HG03108 (cell line): ENCODE data around the gene OGFOD3.
A peak's percentile ranks its signal among the peaks of the same experiment; 100 is the strongest.
"Not testable (repeated sequence)": the region's sequence is repeated elsewhere in the genome, so short reads cannot be mapped to it uniquely, and the experiment has no call there.

Source experiments
- ATAC-seq: cut with Tn5 transposase; IDR thresholded peaks from one replicate; pipeline ENCODE4 v1.9.1; 2021; ENCODE audit warnings: moderate library complexity; ENCODE audit not compliant: unreplicated experiment

The OGFOD3 gene

DNA sequence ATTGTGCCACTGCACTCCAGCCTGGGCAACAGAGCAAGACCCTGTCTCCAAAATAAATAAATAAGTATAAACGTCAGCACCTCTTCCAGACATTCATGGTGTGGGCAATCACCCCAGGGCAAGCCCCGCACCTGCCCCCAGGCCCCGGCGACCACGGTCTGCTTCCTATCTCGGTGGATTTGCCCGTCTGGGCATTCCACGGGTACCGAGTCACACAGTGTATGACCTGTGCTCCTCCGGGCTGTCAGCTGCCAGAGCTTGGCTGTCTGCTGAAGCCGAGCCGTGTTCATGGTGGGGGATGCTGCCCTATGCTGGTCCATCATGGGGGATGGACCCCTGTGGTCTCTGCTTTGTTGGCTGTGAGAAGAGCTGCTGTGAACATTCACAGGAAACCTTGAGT lies 16.7 kb upstream of the OGFOD3 start:
- no peak for ATAC-seq

DNA sequence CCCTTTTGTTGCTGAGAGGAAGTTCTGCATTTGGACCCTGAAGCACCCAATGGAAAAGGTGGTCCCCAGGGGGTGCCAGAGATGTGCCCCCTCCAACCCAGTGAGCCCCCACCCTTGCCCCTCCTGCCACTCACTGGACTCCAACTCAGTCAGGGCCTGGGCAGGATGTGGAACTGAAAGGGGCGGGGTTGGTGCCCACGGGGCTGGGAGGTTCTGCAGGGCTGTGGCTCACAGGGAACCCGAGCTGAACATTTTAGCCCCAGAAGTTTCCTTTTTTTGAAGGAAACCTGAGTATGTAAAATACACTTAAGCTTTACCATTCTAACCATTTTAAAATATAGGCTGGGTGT lies 15.8 kb upstream of the OGFOD3 start:
- peak; percentile 58 for ATAC-seq

DNA sequence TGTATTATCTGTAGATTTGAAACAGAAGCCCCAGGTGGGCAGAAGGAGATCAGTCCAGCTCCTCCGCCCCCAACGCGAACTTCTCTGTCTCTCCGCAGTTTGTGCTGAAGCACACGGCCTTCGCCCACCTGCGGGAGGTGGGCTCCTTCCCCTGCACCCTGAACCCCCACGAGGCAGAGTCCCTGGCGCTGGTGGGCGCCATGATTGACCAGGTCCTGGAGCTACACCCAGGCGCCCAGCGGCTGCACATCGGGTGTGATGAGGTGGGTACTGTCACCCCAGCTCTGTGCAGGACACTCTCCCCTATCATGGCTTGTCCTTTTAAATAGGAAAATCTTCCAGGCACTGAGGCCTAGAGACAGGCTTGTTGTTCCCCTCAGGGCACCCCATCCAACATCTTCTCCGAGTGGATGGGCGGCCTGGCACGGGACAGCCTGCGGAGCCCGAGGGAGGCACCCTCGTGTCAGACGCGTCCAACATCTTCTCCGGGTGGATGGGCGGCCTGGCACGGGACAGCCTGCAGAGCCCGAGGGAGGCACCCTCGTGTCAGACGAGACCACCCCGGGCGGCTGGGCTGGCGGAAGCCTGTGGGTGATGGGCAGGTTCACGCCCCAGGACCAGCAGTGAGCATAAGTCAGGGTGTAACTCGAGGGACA lies 15.3 kb upstream of the OGFOD3 start:
- ATAC-seq = no peak

DNA sequence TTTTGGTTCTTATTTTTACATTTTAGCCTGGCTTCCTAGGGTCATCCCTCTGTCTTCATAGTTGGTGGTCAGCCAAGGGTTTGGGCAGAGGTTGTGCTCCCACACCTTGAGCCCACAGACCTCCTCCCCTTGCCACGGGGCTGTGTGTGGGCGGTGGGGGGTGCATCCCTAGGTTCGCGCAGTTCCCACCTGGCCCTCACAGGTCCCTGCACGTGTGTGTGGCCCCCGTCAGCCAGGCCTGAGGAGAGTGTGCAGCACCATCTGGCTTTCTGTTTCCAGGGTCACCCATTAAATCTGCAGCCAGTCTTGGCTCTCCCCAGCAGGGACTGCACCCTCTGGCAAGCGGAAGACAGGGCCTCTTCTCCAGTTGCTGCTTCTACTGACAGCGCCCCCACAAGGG lies 13.6 kb upstream of the OGFOD3 start:
- no peak for ATAC-seq

DNA sequence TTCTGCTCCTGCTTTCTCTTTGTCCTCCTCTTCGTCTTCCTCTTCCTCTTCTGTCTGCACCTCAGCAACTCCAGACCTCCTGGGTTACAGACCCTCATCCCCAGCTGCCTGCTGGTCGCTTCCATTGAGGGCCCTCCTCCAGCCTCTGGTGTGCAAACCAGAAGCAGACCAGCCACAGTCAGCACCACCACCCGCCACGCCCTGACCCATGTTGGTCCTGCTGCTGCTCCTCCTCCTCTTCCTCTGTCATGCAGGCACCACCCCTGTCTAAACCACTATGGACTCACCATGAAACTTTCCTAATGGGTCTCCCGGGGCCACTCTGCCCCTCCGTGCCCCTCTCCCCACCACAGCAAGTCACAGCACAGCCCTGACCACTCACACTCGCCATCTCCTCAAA lies 11.4 kb upstream of the OGFOD3 start:
- ATAC-seq = no peak

DNA sequence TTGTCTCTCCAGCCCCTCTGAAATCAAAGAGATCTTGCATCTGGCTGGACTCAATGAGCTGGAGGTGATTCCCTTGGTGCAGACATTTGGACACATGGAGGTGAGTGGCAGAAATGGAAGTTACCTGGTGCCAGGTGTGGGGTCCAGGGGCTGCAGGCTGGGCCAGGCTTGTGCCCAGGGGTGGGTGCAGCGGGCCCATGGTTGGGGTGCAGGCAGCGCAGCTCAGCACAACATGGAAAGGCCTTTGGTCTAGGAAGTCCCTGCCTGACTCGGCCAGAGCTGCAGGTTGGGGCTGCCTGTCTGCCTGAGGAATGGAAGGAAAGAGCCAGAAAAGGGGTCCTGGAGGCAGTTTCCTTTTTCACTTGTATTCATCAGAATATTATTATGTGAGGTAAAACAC lies 10.2 kb upstream of the OGFOD3 start:
- no peak for ATAC-seq

DNA sequence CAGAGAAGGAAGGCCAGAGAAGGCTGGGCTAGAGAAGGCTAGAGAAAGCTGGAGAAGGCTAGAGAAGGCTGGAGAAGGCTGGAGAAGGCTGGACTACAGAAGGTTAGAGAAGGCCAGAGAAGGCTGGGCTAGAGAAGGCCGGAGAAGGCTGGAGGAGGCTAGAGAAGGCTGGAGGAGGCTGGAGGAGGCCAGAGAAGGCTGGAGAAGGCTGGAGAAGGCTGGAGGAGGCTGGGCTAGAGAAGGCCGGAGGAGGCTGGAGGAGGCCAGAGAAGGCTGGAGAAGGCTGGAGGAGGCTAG lies 6.4 kb upstream of the OGFOD3 start:
- no peak for ATAC-seq

DNA sequence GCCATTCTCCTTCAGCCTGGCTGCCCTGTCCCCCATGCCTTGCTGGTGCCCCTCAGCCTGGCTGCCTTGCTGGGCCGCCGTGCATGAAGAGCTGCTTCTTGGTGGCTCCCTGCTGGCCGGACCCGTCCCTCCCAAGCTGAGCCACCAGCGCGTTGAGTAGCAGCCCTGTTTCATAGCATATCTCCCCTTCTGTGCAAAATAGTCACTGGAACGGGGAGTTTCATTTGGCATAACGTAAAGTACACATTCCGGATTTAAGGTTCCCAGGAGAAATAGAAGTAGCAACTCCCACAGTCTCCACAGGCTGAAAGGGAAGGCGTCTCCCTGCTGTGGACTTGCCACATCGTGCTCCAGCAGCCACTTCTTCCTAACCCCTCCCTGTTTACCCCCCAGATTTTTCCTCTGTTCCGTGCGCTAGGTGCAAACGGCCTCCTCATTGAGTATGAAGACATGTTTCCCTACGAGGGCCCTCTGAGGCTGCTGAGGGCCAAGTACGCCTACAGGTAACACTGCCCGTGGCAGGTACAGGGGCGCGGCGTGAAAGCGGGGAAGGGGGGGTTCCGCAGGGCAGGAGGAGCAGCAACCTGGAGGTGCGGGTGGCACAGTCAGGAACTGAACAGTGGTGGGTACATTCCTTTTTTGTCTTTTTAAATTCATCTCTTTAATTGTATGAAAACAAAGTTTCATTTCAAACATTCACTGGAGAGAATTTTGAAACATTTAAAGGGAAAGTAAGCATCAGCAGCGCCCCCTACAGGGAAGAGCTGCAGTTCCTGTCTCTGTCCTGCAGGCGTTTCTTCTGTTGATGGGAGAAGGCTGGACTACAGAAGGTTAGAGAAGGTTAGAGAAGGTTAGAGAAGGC lies 5.8 kb upstream of the OGFOD3 start:
- no peak for ATAC-seq

DNA sequence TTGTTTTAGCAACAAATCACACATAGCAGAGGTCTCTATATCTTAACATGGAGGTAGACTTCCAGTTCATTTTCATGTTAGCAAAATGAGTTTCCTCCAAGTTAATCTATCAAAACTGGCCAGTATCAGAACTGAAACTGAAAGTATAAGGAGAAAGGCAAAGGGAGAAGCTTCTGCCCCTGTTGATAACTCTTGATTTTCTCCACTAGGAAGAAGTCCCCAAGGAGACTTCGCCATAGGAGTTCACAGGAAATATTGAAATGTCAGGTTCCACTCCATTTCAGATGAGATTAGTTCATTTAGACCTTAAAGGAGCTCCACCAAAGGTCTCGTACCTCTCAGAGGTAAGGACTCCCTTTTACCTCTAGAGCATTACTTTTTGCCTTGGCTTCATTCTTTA lies 1.2 kb upstream of the OGFOD3 start:
- ATAC-seq = no peak

DNA sequence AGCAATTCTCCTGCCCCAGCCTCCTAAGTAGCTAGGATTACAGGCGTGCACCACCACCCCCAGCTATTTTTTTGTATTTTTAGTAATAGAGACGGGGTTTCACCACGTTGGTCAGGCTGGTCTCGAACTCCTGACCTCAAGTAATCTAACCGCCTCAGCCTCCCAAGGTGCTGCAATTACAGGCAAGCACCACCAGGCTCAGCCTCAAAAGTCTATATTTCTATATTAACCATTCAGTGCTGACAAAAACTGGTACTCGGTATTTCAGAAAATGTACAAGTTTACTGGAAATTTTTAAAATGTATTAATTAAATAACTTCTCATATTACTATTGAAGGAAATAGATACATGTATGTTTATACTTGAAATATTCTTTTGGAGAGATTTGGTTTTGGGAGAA lies 1.6 kb downstream of the OGFOD3 start:
- no peak for ATAC-seq

DNA sequence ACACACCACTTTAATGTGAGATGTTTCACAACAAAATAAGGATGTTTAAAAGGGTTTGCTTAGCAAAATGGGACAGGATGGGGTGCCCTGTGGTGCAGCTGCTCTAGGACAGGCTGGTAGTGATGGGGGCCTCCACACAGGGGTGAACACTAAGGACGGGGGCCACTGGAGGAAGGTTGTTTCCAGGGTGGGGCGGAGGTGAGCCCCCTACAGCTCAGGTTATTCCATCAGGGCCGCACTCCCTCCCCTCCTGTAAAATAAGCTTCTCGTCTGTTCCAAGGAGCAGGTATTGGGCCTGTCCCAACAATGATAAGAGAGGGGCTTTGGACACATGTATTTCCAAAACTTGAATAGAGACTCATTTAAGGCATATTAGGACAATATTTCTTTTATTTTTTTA lies 2.1 kb downstream of the OGFOD3 start:
- ATAC-seq = no peak

DNA sequence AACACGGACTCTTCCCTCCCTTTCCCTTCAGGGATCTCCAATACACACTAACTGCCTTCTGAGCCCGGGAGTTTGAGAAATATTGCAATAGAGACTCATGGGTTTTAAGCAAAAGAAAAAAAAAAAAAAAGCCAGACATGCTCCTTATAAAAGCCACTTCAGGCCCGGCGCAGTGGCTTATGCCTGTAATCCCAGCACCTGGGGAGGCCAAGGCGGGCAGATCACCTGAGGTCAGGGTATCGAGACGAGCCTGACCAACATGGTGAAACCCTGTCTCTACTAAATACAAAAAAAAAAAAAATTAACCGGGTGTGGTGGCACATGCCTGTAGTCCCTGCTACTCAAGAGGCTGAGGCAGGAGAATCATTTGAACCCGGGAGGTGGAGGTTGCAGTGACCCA lies 2.6 kb downstream of the OGFOD3 start:
- no peak for ATAC-seq

DNA sequence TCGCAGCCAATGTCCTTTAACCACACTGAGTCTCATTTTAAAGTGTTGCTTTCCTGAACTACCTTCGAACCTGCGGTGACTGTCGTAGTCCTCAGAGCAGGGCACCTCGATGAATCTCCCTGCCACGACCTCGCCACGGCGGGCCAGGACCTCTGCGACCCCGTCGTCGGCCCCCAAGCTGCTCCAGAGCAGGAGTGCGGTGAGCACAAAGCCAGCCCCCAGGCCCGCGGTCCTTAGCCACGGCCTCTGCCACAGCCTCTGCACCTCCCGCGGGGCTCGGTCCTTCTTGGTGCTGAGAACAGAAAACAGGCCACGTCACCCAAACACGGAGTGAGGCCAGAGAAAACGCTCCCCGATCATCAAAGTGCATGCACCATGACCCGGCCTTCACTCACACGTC lies 3.0 kb downstream of the OGFOD3 start:
- no peak for ATAC-seq

DNA sequence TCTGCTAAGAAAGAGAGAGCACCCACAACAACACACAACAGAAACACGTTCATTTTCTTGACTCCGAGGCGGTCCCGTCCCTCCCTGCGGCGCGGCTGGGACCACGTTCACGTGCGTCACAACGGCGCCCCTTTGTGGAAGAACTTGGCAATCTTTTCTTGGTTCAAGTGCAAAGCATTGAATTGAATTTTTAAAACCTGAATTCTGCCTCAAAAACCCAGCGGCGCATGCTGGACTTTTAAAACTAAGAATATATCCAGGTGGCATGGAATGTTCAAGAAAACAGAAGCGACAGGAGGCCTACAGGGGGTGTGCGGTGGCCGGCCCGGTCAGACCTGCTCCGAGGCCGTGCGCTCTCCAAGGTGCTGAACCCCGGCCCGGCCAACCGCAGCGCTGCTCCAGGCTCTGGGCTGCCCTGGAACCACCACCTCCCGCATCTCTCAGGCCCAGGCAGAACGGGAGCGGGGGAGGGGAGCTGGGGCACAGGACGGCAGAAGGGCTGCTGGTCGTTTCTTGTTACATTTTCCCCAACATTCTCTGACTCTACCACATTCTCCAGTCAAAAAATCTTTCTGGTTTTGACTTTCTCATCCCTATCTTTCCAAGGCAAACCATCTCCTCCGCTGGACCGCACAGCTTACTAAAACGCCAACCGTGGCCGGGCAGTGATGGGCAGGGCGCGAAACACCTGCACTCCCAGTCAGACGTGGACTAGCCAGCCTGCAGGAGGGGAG lies 3.7 kb downstream of the OGFOD3 start:
- ATAC-seq = no peak

DNA sequence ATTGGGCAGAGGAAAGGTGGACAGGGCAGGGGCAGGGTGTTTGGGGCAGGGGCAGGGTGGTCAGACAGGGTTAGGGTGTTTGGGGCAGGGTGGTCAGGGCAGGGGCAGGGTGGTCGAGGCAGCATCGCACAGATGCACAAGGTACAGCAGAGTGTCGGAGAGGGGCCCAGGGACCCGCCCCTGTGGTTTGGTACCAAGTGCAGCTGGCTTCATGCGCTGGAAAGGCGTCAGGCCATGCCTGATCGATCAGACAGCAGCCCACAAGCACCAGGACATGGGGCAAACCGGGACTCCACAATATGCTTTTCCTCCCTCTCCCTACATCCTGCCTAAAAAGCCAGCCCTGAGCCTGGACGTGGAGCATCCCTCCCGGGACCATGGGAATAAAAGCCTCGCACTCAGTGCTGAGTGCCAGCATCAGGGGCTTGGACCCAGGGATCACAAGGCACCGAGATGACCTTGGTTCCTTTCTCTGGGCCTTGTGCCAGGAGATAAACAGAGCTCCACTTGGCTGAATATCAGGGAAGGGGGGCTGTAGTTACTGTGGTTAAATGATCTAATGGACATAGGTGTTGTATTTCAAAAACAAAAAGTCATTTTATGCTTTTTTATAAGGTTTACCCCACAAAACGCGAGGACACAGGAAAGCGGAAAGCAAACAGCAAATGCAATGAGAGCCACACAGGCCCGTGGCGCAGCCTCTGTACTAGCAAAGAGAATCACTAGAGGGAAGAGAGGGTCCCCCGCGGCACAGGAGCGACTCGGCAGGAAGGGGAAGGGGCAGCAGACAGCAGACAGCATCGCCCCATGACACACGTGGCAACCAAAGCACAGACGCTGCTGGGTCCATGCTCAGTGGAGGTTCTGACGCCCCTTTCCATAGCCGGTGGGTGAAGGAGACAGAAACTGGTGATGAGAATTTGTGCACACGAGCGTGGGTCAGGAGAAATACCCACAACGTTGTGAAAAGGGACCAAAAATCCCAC lies 5.6 kb downstream of the OGFOD3 start:
- ATAC-seq = no peak

DNA sequence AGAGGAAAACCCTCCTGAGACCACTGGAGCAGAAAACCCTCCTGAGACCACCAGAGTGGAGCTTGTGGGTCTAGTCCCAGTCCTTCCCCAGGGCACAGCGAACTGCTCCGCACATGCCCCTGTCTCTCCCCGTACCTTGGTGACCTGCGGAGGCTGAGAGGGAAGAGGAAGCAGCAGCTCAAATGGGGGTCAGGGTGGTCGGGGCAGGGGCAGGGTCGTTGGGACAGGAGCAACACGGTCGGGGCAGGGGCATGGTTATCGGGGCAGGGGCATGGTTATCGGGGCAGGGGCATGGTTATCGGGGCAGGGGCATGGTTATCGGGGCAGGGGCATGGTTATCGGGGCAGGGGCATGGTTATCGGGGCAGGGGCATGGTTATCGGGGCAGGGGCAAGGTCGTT lies 6.3 kb downstream of the OGFOD3 start:
- ATAC-seq = not testable (repeated sequence)

DNA sequence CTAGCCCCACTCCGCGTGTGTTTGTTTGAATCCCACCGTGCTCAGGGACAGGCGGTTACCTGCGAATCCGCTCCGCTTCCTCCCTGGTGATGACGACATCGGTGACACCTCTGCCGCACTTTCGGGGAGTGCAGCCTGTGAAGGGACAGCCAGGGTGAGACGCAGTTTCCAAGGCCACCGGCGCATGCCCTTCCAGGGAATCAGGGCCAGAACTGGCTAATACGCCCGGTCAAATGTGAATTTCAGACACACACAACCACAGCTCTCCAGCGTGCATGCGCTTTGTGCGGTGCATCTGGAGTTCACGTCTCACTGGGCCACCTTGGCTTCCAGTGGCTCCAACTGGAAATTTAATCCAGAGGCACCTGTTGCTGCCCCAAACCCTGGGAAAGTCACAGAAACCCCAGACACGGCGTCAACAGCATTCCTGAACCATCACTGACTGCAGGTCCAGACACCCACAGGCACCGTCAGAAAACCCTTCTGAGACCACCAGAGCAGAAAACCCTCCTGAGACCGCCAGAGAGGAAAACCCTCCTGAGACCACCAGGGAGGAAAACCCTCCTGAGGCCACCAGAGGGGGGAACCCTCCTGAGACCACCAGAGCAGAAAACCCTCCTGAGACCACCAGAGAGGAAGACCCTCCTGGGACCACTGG lies 6.9 kb downstream of the OGFOD3 start:
- ATAC-seq = no peak

DNA sequence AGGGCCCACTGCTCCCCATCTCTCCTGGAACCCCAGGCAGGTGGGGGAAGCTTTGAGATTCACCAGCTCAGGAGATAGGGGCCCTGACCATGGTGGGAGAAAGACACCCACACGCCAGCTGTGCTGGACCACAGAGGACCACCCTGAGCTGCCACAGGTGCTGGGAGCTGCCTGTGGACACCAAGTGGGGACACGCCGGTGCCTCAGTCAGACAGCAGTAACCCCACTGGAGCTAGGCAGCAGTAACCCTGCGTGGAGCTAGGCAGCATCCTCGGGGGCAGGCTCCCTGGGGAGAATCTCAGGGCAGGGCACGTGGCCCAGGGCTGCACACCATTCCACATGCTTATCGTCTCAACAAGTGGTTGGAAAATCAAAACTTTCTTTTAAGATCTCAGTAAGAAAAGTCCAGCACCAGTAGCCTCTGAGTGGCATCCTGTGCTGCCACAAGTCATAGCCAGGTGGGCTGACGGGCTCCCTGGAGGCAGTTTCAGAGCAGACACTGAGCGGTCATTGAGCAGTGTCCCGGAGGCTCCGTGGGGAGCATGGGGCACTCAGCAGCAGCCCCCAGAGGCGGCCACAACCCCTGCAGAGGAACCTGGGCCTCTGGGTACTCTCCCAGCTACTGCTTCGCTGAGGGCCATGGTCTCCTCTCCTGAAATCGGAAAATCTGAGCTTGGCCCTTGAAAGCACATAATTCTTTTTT lies 8.2 kb downstream of the OGFOD3 start:
- ATAC-seq = no peak

DNA sequence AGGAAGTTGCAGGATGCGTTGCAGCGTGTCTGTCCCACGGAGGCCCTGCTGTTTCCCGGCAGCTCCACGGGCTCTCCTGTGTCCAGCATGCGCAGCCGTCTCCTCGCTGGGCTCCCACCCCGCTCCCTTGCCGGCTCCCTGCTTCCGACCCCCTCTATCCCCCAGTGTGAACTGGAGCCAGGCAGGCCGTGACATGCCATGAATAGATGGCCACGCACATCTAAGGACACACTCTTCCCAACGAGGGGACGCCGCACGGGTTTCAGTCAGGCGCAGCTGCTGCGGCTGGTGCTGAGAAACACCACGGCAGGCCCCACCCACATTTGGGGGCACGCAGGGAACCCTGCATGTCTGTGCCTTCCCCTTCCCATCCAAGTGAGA lies 9.5 kb downstream of the OGFOD3 start:
- ATAC-seq = no peak
